ENCODE measurements around the gene ATM. TPM values are rescaled to one million over a fixed set of nuclear protein-coding genes. Genes with fewer than 3 reads are reported as not detected.
"Not testable (repeated sequence)": the region's sequence is repeated elsewhere in the genome, so short reads cannot be mapped to it uniquely, and the experiment has no call there.

The ATM gene
- total and polyA plus RNA-seq, 2 experiments from 2014 or later, result 7.5 to 43.0 TPM

DNA sequence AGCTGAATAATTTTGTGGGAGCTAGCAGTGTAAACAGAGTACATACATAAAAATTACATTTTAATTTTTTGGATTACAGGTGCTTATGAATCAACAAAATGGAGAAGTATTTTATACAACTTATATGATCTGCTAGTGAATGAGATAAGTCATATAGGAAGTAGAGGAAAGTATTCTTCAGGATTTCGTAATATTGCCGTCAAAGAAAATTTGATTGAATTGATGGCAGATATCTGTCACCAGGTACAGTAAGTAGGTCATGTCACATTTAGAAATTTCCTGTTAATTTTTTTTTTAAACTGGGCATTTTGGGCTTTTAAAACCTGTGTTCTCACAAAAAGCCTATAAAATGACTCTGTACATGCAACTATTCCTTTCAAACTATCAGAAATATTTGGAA lies 24.0 kb downstream of the ATM start:
- DNase-seq (ENCODE audit: low spot score), result no peak
- Histone ChIP-seq H3K27ac (no peak overlapping the region), H2AFZ (no peak overlapping the region), H3K36me3 (replicated peaks; ENCODE audit: insufficient read depth, low read depth) (no peaks in the 10 kb centered on the region), H4K20me1 (ENCODE audit: insufficient read depth, poor library complexity, severe bottlenecking) (no peaks in the 10 kb centered on the region), H3K4me3 (no peak overlapping the region), H3K9me2 (replicated peaks; ENCODE audit: insufficient read depth) (no peaks in the 10 kb centered on the region), H3K4me1 (ENCODE audit: insufficient read depth) (no peaks in the 10 kb centered on the region), H3K27me3 (no peaks in the 10 kb centered on the region), H3K9me3 (ENCODE audit: low read depth) (no peaks in the 10 kb centered on the region), H3K4me2 (no peak overlapping the region), H3K79me2 (no peaks in the 10 kb centered on the region)
- TF ChIP-seq, protein P1, sequence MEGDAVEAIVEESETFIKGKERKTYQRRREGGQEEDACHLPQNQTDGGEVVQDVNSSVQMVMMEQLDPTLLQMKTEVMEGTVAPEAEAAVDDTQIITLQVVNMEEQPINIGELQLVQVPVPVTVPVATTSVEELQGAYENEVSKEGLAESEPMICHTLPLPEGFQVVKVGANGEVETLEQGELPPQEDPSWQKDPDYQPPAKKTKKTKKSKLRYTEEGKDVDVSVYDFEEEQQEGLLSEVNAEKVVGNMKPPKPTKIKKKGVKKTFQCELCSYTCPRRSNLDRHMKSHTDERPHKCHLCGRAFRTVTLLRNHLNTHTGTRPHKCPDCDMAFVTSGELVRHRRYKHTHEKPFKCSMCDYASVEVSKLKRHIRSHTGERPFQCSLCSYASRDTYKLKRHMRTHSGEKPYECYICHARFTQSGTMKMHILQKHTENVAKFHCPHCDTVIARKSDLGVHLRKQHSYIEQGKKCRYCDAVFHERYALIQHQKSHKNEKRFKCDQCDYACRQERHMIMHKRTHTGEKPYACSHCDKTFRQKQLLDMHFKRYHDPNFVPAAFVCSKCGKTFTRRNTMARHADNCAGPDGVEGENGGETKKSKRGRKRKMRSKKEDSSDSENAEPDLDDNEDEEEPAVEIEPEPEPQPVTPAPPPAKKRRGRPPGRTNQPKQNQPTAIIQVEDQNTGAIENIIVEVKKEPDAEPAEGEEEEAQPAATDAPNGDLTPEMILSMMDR (IDR thresholded peaks at IDR 0.05; ENCODE audit: poor library complexity), result no peak
- TF ChIP-seq EZH2 (IDR thresholded peaks at IDR 0.05; ENCODE audit: borderline replicate concordance) (no peak), EZH2phosphoT487 (IDR thresholded peaks at IDR 0.05; ENCODE audit: low read depth, severe bottlenecking, unreplicated experiment) (no peak)
- WGBS (ENCODE audit: low lambda C conversion rate, missing lambda C conversion rate), result 98% methylated on average over 2 of the region's 2 CpGs

DNA sequence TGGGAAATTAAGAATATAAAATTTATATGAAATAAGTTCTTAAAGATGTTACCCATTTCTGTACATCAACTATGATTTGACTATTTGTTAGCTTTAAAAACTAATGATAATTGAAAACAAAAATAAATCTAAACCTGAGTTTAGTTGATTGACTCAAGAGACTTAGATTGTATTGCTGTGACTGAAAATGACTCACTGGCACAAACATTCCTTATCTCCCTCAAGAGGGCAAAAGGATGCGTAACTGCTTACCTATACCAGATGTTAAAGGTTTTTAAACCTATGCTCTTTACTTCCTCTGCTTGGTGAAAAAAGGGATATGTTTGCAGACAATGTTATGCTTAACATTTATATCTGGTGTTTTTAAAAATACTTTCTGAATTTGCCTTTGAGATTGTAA lies 30.3 kb downstream of the ATM start:
- H4K20me1 ChIP-seq (ENCODE audit: insufficient read depth, poor library complexity, severe bottlenecking), result no peaks in the 10 kb centered on the region
- H2AFZ ChIP-seq, result no peak overlapping the region
- H3K9me3 ChIP-seq (ENCODE audit: low read depth), result no peaks in the 10 kb centered on the region
- H3K27ac ChIP-seq, result no peak overlapping the region
- no peaks in the 10 kb centered on the region for H3K27me3 ChIP-seq
- 91% methylated on average over 1 of the region's 1 CpG for WGBS (ENCODE audit: low lambda C conversion rate, missing lambda C conversion rate)
- TF ChIP-seq, protein P1 (IDR thresholded peaks at IDR 0.05; ENCODE audit: poor library complexity), result no peak
- no peak for TF ChIP-seq EZH2phosphoT487 (IDR thresholded peaks at IDR 0.05; ENCODE audit: low read depth, severe bottlenecking, unreplicated experiment)
- TF ChIP-seq EZH2 (IDR thresholded peaks at IDR 0.05; ENCODE audit: borderline replicate concordance), result no peak
- H3K79me2 ChIP-seq, result no peaks in the 10 kb centered on the region
- peak; percentile 5 for DNase-seq (ENCODE audit: low spot score)
- H3K4me3 ChIP-seq, result no peak overlapping the region
- H3K9me2 ChIP-seq (replicated peaks; ENCODE audit: insufficient read depth), result no peaks in the 10 kb centered on the region
- peaks cover 2% of the 10 kb centered on the region for H3K36me3 ChIP-seq (replicated peaks; ENCODE audit: insufficient read depth, low read depth)
- H3K4me2 ChIP-seq, result no peak overlapping the region
- H3K4me1 ChIP-seq (ENCODE audit: insufficient read depth), result no peaks in the 10 kb centered on the region

DNA sequence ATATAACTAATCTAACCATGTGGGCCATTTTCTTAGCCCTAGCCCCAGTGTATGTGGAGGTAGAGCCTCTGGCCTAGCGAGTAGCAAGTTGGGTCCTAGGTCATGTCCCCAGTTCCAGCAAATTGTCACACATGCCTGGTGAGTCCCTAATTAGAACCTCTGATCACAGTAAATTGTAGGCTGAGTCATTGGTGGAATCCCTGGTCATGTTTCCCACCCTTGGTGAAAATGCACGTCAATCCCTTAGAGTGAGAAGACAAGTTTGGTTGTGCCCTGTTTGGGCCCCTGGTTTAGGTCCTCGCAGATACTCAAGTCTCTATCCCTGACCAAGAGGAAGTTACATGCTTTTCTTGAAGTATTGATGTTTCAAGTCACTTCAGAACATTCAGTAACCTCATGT lies 46.7 kb downstream of the ATM start:
- TF ChIP-seq EZH2 (IDR thresholded peaks at IDR 0.05; ENCODE audit: borderline replicate concordance) (no peak), EZH2phosphoT487 (IDR thresholded peaks at IDR 0.05; ENCODE audit: low read depth, severe bottlenecking, unreplicated experiment) (no peak)
- TF ChIP-seq, protein P1 (IDR thresholded peaks at IDR 0.05; ENCODE audit: poor library complexity), result no peak
- no peak overlapping the region for H3K4me3 ChIP-seq
- H2AFZ ChIP-seq, result no peak overlapping the region
- H3K27me3 ChIP-seq, result no peaks in the 10 kb centered on the region
- H3K79me2 ChIP-seq, result no peaks in the 10 kb centered on the region
- H4K20me1 ChIP-seq (ENCODE audit: insufficient read depth, poor library complexity, severe bottlenecking), result no peaks in the 10 kb centered on the region
- no peaks in the 10 kb centered on the region for H3K9me3 ChIP-seq (ENCODE audit: low read depth)
- DNase-seq (ENCODE audit: low spot score), result no peak
- no peaks in the 10 kb centered on the region for H3K36me3 ChIP-seq (replicated peaks; ENCODE audit: insufficient read depth, low read depth)
- no peaks in the 10 kb centered on the region for H3K4me1 ChIP-seq (ENCODE audit: insufficient read depth)
- no peak overlapping the region for H3K27ac ChIP-seq
- H3K9me2 ChIP-seq (replicated peaks; ENCODE audit: insufficient read depth), result no peaks in the 10 kb centered on the region
- 92% methylated on average over 3 of the region's 3 CpGs for WGBS (ENCODE audit: low lambda C conversion rate, missing lambda C conversion rate)
- no peak overlapping the region for H3K4me2 ChIP-seq

DNA sequence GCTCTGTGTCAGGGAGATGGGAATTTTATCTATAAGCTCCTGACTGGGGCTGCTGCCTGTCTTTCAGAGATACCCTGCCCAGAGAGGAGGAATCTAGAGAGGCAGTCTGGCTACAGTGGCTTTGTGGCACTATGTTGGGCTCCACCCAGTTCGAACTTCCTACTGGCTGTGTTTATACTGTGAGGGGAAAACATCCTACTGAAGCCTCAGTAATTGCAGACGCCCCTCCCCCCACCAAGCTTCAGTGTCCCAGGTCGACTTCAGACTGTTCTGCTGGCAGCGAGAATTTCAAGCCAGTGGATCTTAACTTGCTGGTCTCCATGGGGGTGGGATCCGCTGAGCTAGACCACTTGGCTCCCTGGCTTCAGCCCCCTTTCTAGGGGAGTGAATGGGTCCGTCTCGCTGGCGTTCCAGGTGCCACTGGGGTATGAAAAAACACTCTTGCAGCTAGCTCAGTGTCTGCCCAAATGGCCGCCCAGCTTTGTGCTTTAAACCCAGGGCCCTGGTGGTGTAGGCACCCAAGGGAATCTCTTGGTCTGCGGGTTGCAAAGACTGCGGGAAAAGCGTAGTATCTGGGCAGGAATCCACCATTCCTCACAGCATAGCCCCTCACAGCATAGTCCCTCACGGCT lies 54.2 kb downstream of the ATM start:
- not testable (repeated sequence) for H3K4me2 ChIP-seq; DNase-seq (ENCODE audit: low spot score); H3K4me1 ChIP-seq (ENCODE audit: insufficient read depth); H3K36me3 ChIP-seq (replicated peaks; ENCODE audit: insufficient read depth, low read depth); H3K9me3 ChIP-seq (ENCODE audit: low read depth); H4K20me1 ChIP-seq (ENCODE audit: insufficient read depth, poor library complexity, severe bottlenecking); H3K27me3 ChIP-seq; H3K27ac ChIP-seq; H2AFZ ChIP-seq; H3K79me2 ChIP-seq; H3K9me2 ChIP-seq (replicated peaks; ENCODE audit: insufficient read depth); H3K4me3 ChIP-seq
- WGBS (ENCODE audit: low lambda C conversion rate, missing lambda C conversion rate), result 91% methylated on average over 13 of the region's 13 CpGs

Data from hepatocyte (in vitro differentiated cells).